Measurements from ENCODE around the gene NUP35.
A peak's percentile ranks its signal among the peaks of the same experiment; 100 is the strongest.
"Not testable (repeated sequence)": the region's sequence is repeated elsewhere in the genome, so short reads cannot be mapped to it uniquely, and the experiment has no call there.

NUP35 gene

DNA sequence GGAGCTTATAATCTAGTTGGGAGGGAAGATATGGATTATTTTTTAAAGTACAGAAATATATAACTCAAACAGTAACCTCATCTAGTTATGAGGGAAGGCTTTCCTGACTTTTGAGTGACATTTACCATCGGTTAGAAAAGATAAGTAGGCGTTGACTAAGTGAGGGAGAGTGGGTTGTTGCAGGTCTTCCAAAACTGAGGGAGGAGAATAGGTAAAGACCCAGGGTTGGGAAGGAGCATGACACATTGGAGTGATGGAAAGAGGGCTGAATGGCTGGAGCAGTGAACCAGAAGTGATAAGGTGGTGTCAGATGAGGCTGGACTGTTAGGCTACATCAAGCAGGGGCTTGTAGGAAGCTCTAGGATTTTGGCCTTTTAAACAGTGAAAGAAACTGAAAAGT, 10.6 kb upstream of the NUP35 start:
- Mint-ChIP-seq H3K9me3 (no peaks in the 10 kb centered on the region), H3K27ac (no peak overlapping the region), H3K4me3 (no peak overlapping the region), H3K27me3 (ENCODE audit: low read depth) (peaks cover 39% of the 10 kb centered on the region), H3K4me1 (ENCODE audit: low read depth) (no peaks in the 10 kb centered on the region), H3K36me3 (ENCODE audit: low read depth) (no peaks in the 10 kb centered on the region)
- no peak for DNase-seq (ENCODE audit: low spot score)

- no peaks in the 10 kb centered on the region for H3K9me3 Mint-ChIP-seq
- H3K4me3 Mint-ChIP-seq: no peak overlapping the region
- H3K36me3 Mint-ChIP-seq (ENCODE audit: low read depth): no peaks in the 10 kb centered on the region
- no peaks in the 10 kb centered on the region for H3K4me1 Mint-ChIP-seq (ENCODE audit: low read depth)
- no peak for DNase-seq (ENCODE audit: low spot score)
- H3K27me3 Mint-ChIP-seq (ENCODE audit: low read depth): peaks cover 36% of the 10 kb centered on the region
- no peak overlapping the region for H3K27ac Mint-ChIP-seq
Measured at GRCh38 chr2:183117226-183117625, 7.0 kb upstream of the NUP35 start.

DNA sequence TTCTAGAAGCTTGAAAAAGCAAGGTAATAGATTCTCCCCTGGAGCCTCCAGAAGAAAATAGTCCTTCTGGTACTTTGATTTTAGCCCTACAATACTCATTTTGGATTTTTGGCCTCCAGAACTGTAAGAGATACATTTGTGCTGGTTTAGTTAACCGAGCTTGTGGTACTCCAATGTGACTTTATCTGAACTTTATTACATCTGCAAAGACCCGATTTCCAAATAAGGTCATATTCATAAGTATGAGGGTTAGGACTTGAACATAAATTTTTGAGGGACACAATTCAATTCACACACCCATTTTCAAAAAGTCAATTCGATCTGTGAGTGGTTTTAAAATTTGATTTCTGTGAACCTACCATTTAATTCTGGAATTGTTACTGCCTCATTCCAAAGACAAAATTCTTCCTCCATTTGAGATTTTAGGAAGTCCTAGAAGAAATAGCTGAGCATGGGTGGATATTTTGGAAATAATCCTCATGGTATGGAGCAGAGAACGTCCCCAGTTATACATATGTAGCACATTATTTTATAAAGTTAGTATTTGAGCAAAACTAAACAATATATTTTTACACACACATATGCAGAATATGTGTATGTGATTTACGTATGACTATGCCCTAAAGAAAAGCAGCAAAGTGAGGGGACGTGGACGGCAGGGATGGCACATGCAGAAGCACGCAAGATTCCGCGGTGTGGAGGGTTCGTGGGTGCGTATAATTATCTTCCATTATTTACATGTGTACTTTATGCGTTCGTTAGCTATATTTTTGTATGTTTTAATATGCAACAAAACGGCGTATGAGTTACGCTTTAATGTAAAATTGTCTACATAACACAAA, 905 bp upstream of the NUP35 start:
- peaks cover 12% of the 10 kb centered on the region for H3K27me3 Mint-ChIP-seq (ENCODE audit: low read depth)
- peak overlapping the region; percentile 99 for H3K27ac Mint-ChIP-seq
- H3K4me3 Mint-ChIP-seq: peak overlapping the region; percentile 97
- no peaks in the 10 kb centered on the region for H3K9me3 Mint-ChIP-seq
- DNase-seq (ENCODE audit: low spot score): no peak
- H3K4me1 Mint-ChIP-seq (ENCODE audit: low read depth): peaks cover 17% of the 10 kb centered on the region
- peaks cover 4% of the 10 kb centered on the region for H3K36me3 Mint-ChIP-seq (ENCODE audit: low read depth)

- Mint-ChIP-seq H3K4me1 (ENCODE audit: low read depth) (peaks cover 17% of the 10 kb centered on the region), H3K36me3 (ENCODE audit: low read depth) (peaks cover 7% of the 10 kb centered on the region), H3K27me3 (ENCODE audit: low read depth) (peaks cover 11% of the 10 kb centered on the region), H3K27ac (peak overlapping the region; percentile 99), H3K4me3 (peak overlapping the region; percentile 97), H3K9me3 (no peaks in the 10 kb centered on the region)
- DNase-seq (ENCODE audit: low spot score): no peak
Measured at GRCh38 chr2:183123959-183124221, 353 bp upstream of the NUP35 start.

DNA sequence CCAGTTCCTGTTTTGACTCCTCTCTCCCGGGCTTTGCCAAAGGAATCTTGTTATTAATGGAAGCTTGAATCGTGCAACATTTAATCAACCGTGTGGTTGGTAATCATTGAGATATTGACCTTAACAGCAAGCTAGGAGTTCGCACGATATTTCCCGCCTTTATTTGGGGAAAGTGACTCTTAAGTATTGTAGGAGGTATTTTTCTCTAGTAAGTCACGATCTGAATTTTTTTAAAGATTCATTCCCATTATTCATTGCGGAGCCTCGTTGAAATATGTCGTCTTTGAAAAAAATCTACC, 663 bp downstream of the NUP35 start:
- peaks cover 8% of the 10 kb centered on the region for H3K36me3 Mint-ChIP-seq (ENCODE audit: low read depth)
- no peak for DNase-seq (ENCODE audit: low spot score)
- H3K4me3 Mint-ChIP-seq: peak overlapping the region; percentile 97
- peaks cover 6% of the 10 kb centered on the region for H3K27me3 Mint-ChIP-seq (ENCODE audit: low read depth)
- peak overlapping the region; percentile 99 for H3K27ac Mint-ChIP-seq
- H3K4me1 Mint-ChIP-seq (ENCODE audit: low read depth): peaks cover 17% of the 10 kb centered on the region
- H3K9me3 Mint-ChIP-seq: no peaks in the 10 kb centered on the region

GRCh38 chr2:183125659-183126341, 1.6 kb downstream of the NUP35 start:
- Mint-ChIP-seq H3K4me1 (ENCODE audit: low read depth) (peaks cover 19% of the 10 kb centered on the region), H3K4me3 (peak overlapping the region; percentile 97), H3K27me3 (ENCODE audit: low read depth) (peaks cover 4% of the 10 kb centered on the region), H3K36me3 (ENCODE audit: low read depth) (peaks cover 8% of the 10 kb centered on the region), H3K9me3 (no peaks in the 10 kb centered on the region), H3K27ac (peak overlapping the region; percentile 99)
- DNase-seq (ENCODE audit: low spot score): no peak

- Mint-ChIP-seq H3K4me3 (peak overlapping the region; percentile 97), H3K36me3 (ENCODE audit: low read depth) (peaks cover 12% of the 10 kb centered on the region), H3K4me1 (ENCODE audit: low read depth) (peaks cover 19% of the 10 kb centered on the region), H3K27me3 (ENCODE audit: low read depth) (peaks cover 2% of the 10 kb centered on the region), H3K9me3 (no peaks in the 10 kb centered on the region), H3K27ac (no peak overlapping the region)
- no peak for DNase-seq (ENCODE audit: low spot score)
Measured at GRCh38 chr2:183126635-183127034, 2.4 kb downstream of the NUP35 start.

DNA sequence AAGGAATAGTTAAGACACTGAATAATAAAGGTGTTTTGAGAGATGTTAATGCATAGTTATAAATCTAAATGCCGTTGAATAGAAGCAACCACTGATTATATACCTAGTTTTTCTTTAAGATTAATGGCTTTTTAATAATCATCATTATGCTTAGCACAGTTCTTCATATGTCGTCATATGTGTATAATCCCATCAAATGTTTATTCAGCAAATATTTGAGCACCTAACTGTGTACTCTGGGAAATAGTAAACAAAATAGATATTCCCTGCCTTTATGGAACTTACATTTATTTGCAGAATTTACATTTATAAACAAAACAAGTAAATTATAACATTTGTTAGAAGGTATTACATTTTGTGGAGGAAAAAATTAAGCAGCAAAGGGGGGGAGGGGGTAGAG, 9.8 kb downstream of the NUP35 start:
- Mint-ChIP-seq H3K27ac (no peak overlapping the region), H3K36me3 (ENCODE audit: low read depth) (peaks cover 33% of the 10 kb centered on the region), H3K4me1 (ENCODE audit: low read depth) (peaks cover 4% of the 10 kb centered on the region), H3K27me3 (ENCODE audit: low read depth) (no peaks in the 10 kb centered on the region), H3K4me3 (no peak overlapping the region), H3K9me3 (no peaks in the 10 kb centered on the region)
- no peak for DNase-seq (ENCODE audit: low spot score)

DNA sequence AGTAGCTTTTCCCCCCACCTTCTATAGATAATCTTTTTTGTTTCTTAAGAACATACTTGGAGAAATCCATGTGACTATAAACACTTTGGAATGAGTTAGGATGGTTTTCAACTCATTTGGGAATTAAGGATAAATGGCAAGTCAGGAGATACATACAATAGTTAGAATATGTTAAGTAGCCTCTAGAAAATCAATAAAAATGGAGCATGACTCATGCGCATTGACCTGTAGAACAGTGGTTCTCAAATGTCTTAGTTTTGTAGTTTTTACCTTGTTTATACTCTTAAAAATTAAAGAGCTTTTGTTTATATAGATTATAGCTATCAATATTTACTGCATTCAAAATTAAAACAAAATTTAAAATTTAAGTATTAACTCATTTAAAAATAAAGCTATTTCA, 24.7 kb downstream of the NUP35 start:
- no peak overlapping the region for H3K27ac Mint-ChIP-seq
- H3K4me1 Mint-ChIP-seq (ENCODE audit: low read depth): no peaks in the 10 kb centered on the region
- no peak overlapping the region for H3K4me3 Mint-ChIP-seq
- H3K9me3 Mint-ChIP-seq: peaks cover 13% of the 10 kb centered on the region
- no peak for DNase-seq (ENCODE audit: low spot score)
- no peaks in the 10 kb centered on the region for H3K27me3 Mint-ChIP-seq (ENCODE audit: low read depth)
- peaks cover 56% of the 10 kb centered on the region for H3K36me3 Mint-ChIP-seq (ENCODE audit: low read depth)

DNA sequence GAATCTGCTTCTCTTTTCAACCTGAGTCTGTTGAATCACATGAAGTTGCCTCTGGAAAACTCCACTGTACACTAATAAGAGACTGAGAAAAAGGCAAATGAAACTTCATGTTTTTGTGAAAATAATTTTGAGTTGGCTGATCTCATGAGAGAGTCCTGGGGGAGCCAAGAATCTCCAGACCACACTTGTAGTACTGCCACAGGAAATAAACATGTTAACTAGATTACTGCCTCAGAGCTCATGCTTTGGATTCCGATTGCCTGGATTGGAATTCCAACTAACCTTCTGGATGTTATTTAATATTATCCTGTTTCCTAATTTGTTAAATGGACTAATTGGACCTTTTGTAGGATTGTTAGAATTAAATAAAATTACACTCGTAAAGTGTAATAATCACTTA, 25.2 kb downstream of the NUP35 start:
- Mint-ChIP-seq H3K4me1 (ENCODE audit: low read depth) (peaks cover 2% of the 10 kb centered on the region), H3K27ac (no peak overlapping the region), H3K27me3 (ENCODE audit: low read depth) (no peaks in the 10 kb centered on the region), H3K9me3 (peaks cover 7% of the 10 kb centered on the region), H3K4me3 (no peak overlapping the region), H3K36me3 (ENCODE audit: low read depth) (peaks cover 56% of the 10 kb centered on the region)
- DNase-seq (ENCODE audit: low spot score): no peak

DNA sequence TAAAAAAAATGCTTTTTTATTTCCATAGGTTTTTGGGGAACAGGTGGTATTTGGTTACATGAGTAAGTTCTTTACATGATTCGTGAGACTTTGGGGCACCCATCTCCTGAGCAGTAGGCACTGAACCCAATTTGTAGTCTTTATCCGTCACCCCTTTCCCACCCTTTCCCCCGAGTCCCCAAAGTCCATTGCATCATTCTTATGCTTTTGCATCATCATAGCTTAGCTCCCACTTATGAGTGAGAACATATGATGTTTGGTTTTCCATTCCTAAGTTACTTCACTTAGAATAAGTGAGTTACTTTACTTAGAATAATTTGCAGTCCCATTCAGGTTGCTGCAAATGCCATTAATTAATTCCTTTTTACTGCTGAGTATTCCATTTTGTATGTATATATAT, 28.0 kb downstream of the NUP35 start:
- H3K9me3 Mint-ChIP-seq; DNase-seq (ENCODE audit: low spot score); H3K27ac Mint-ChIP-seq; H3K4me3 Mint-ChIP-seq; H3K4me1 Mint-ChIP-seq (ENCODE audit: low read depth); H3K27me3 Mint-ChIP-seq (ENCODE audit: low read depth): not testable (repeated sequence)
- peaks cover 47% of the 10 kb centered on the region for H3K36me3 Mint-ChIP-seq (ENCODE audit: low read depth)

- Mint-ChIP-seq H3K27ac (no peak overlapping the region), H3K4me3 (no peak overlapping the region), H3K27me3 (ENCODE audit: low read depth) (no peaks in the 10 kb centered on the region), H3K36me3 (ENCODE audit: low read depth) (peaks cover 41% of the 10 kb centered on the region), H3K9me3 (no peaks in the 10 kb centered on the region), H3K4me1 (ENCODE audit: low read depth) (peaks cover 3% of the 10 kb centered on the region)
- DNase-seq (ENCODE audit: low spot score): no peak
Measured at GRCh38 chr2:183153967-183154366, 29.7 kb downstream of the NUP35 start.

DNA sequence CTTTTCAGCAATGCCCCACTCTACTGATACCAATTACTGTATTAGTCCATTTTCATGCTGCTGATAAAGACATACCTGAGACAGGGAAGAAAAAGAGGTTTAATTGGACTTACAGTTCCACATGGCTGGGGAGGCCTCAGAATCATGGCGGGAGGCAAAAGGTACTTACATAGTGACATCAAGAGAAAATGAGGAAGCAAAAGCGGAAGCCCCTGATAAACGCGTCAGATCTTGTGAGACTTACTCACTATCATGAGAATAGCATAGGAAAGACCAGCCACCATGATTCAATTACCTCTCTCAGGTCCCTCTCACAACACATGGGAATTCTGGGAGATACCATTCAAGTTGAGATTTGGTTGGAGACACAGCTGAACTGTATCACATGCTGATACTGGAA, 30.5 kb downstream of the NUP35 start:
- not testable (repeated sequence) for DNase-seq (ENCODE audit: low spot score); H3K27ac Mint-ChIP-seq; H3K4me1 Mint-ChIP-seq (ENCODE audit: low read depth); H3K27me3 Mint-ChIP-seq (ENCODE audit: low read depth); H3K4me3 Mint-ChIP-seq; H3K9me3 Mint-ChIP-seq
- peaks cover 42% of the 10 kb centered on the region for H3K36me3 Mint-ChIP-seq (ENCODE audit: low read depth)

DNA sequence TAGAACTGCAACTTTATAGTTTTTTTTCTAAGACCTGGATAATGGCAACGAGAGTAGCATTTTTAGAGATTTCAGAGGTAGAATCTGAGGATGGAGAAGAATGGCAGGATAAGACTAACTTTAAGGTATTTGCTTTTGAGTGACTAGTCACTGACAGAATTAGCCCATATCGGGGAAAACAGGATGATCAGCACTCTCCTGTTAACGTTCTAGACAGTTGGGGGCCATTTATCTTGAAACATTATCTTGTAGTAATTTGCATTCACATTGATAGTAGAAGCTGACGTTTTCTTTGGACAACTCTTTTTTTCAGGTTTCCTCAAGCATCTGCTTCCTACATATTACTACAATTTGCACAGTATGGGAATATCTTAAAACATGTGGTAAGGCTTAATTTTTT, 32.9 kb downstream of the NUP35 start:
- Mint-ChIP-seq H3K27me3 (ENCODE audit: low read depth) (no peaks in the 10 kb centered on the region), H3K4me1 (ENCODE audit: low read depth) (peaks cover 3% of the 10 kb centered on the region), H3K9me3 (no peaks in the 10 kb centered on the region), H3K4me3 (no peak overlapping the region), H3K36me3 (ENCODE audit: low read depth) (peaks cover 42% of the 10 kb centered on the region), H3K27ac (no peak overlapping the region)
- no peak for DNase-seq (ENCODE audit: low spot score)

GRCh38 chr2:183162362-183162761, 38.1 kb downstream of the NUP35 start:
- peaks cover 2% of the 10 kb centered on the region for H3K4me1 Mint-ChIP-seq (ENCODE audit: low read depth)
- no peaks in the 10 kb centered on the region for H3K27me3 Mint-ChIP-seq (ENCODE audit: low read depth)
- no peak overlapping the region for H3K27ac Mint-ChIP-seq
- peaks cover 6% of the 10 kb centered on the region for H3K9me3 Mint-ChIP-seq
- H3K4me3 Mint-ChIP-seq: no peak overlapping the region
- DNase-seq (ENCODE audit: low spot score): no peak
- H3K36me3 Mint-ChIP-seq (ENCODE audit: low read depth): peaks cover 49% of the 10 kb centered on the region

Measured in T-helper 2 cell treated with Interferon-gamma antibody and Interleukin-4, amounts not matched to agents 5 μg/mL and 100 μg/mL, for 36 hours (primary cell).